ENCODE data around the gene DOK7. TPM values are rescaled to one million over a fixed set of nuclear protein-coding genes. Genes with fewer than 3 reads are reported as not detected.
A peak's percentile ranks its signal among the peaks of the same experiment; 100 is the strongest.

The DOK7 gene
- total RNA-seq, 1 donor from 2014 or later: 0.69 TPM

DNA sequence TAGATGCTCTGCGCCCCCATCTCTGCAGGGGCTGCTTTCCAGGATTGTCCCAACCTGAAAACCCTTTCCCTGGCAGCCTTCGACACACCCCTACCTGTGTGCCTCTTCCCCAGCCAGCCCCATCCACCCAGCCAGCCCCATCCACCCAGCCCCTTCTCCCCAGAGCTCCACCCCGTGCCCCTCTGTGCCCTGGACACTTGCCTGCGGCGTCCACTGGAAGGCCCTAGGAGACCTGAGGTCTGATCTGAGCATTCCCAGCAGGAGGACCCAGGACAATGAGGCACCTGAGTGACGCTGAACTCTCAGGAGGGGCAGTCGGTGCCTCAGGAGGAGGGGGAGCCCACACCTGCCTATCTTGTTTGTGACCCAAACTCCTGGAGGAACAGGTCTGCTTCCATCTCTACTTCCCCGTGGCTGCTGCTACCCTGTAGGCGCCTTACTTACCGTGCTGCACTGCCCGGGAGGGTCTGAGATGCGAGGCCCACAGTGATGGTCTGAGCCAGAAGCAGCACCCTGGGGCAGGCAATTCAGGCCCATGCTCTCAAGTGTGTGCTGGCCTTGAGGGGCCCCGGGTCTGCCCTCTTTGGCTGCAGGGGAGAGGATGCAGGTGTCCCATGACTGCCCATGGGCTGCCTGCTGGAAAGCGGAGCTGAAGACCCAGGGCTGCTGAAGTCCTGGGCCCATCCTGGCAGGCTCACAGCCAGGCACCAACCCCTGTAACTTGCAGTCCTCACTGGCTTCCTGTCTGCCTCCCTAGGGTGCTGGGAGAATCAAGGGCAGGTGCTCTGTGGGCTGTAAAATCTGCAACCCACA lies 64.2 kb downstream of the DOK7 start:
- no peak overlapping the region for H3K27ac Mint-ChIP-seq (ENCODE audit: unreplicated experiment)
- H3K36me3 Mint-ChIP-seq (ENCODE audit: low read depth, unreplicated experiment): peaks cover 13% of the 10 kb centered on the region
- TF ChIP-seq, protein P1, sequence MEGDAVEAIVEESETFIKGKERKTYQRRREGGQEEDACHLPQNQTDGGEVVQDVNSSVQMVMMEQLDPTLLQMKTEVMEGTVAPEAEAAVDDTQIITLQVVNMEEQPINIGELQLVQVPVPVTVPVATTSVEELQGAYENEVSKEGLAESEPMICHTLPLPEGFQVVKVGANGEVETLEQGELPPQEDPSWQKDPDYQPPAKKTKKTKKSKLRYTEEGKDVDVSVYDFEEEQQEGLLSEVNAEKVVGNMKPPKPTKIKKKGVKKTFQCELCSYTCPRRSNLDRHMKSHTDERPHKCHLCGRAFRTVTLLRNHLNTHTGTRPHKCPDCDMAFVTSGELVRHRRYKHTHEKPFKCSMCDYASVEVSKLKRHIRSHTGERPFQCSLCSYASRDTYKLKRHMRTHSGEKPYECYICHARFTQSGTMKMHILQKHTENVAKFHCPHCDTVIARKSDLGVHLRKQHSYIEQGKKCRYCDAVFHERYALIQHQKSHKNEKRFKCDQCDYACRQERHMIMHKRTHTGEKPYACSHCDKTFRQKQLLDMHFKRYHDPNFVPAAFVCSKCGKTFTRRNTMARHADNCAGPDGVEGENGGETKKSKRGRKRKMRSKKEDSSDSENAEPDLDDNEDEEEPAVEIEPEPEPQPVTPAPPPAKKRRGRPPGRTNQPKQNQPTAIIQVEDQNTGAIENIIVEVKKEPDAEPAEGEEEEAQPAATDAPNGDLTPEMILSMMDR (IDR thresholded peaks at IDR 0.05; ENCODE audit: unreplicated experiment): no peak
- H3K4me1 Mint-ChIP-seq (ENCODE audit: unreplicated experiment): peaks cover 7% of the 10 kb centered on the region
- DNase-seq (ENCODE audit: low spot score): no peak
- no peaks in the 10 kb centered on the region for H3K9me3 Mint-ChIP-seq (ENCODE audit: unreplicated experiment)
- H3K4me3 Mint-ChIP-seq (ENCODE audit: unreplicated experiment): no peak overlapping the region
- peaks cover 7% of the 10 kb centered on the region for H3K27me3 Mint-ChIP-seq (ENCODE audit: unreplicated experiment)

DNA sequence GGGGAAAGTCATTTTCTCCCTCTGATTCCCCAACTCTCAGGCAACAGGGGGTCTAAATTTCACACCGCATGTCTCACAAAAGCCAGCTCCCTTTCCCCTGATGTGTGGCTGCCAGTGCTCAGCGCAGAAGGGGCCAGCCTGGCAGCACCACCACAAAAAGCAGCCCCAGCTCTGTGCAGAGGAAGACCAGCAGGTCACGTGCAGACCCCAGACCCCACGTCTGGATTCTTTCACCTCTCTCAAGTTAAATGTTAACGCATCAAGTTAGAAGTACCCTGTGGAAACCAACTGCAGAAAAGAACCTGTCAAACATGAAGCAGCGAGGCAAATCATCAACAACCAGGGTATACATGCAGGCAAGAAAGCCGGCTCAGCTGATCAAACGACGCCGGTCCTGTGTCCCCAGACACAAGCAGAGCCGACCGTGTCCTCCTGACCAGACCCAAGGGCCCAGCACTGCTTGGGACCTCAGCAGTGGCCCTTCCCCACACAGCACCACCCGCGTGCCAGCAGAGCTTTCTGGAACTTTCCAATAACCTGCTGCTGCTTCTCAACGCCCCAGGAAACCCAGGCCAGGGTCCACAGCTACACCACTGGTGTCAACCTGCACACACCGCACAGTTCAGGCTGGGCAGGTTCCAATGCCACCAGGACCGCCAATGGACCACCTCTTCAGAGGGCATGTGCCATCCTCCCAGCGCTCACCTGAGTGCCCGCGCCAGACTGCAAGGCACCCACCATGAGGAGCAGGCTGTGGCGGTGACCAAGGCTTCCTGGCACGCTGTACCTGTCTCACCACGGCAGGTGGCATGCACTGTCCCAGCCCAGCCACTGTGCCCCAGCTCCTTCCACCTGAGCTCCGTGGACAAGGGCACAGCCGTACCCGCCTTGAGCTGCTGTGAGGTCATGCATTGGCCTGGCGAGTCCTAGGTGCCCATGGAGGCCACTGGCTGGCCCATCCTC lies 65.1 kb downstream of the DOK7 start:
- no peak overlapping the region for H3K27ac Mint-ChIP-seq (ENCODE audit: unreplicated experiment)
- DNase-seq (ENCODE audit: low spot score): no peak
- peaks cover 7% of the 10 kb centered on the region for H3K4me1 Mint-ChIP-seq (ENCODE audit: unreplicated experiment)
- no peaks in the 10 kb centered on the region for H3K9me3 Mint-ChIP-seq (ENCODE audit: unreplicated experiment)
- no peak overlapping the region for H3K4me3 Mint-ChIP-seq (ENCODE audit: unreplicated experiment)
- peaks cover 7% of the 10 kb centered on the region for H3K27me3 Mint-ChIP-seq (ENCODE audit: unreplicated experiment)
- peaks cover 13% of the 10 kb centered on the region for H3K36me3 Mint-ChIP-seq (ENCODE audit: low read depth, unreplicated experiment)
- TF ChIP-seq, protein P1 (IDR thresholded peaks at IDR 0.05; ENCODE audit: unreplicated experiment): no peak

DNA sequence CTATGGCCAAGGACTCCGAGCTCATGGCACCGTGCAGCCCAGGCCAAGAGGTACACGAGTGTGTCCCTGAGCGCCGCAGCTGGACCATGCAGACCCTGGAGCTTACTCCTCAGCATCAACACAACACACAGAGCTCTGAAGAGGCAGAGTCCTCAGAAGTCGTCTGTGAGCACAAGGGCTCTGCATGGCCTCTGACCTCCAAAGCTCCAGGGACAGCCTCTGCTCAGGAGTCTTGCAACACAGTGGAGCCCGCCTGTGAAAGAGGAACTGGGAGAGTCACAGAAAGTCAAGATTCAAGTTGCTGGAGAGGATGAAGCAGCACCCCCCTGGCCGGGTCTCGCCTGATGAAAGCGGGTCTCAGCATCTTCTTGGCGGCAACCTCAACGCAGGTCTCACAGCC lies 66.3 kb downstream of the DOK7 start:
- Mint-ChIP-seq H3K9me3 (ENCODE audit: unreplicated experiment) (no peaks in the 10 kb centered on the region), H3K4me3 (ENCODE audit: unreplicated experiment) (no peak overlapping the region), H3K27ac (ENCODE audit: unreplicated experiment) (no peak overlapping the region), H3K4me1 (ENCODE audit: unreplicated experiment) (peaks cover 7% of the 10 kb centered on the region), H3K36me3 (ENCODE audit: low read depth, unreplicated experiment) (peaks cover 13% of the 10 kb centered on the region), H3K27me3 (ENCODE audit: unreplicated experiment) (peaks cover 7% of the 10 kb centered on the region)
- DNase-seq (ENCODE audit: low spot score): no peak
- TF ChIP-seq, protein P1 (IDR thresholded peaks at IDR 0.05; ENCODE audit: unreplicated experiment): no peak

DNA sequence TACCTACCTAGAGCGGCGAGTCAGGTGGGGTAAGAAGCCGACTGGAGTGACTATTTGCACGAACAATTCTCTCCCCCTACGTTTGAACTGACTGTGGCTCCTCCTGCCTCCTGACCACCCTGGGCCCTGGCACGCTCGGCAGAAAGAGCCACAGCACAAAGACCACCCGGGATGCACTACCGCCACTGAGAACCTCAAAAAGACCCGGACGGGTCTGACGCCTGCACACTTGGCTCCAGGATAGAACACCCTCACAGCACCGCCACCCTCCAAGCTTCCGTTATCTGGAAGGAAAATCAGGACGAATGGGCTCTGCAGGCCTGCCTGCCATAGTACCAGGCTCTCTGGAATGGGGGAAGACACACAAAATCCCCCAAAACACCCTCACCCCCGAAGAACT lies 66.9 kb downstream of the DOK7 start:
- Mint-ChIP-seq H3K4me1 (ENCODE audit: unreplicated experiment) (peaks cover 7% of the 10 kb centered on the region), H3K4me3 (ENCODE audit: unreplicated experiment) (peak overlapping the region; percentile 47)
- TF ChIP-seq, protein P1 (IDR thresholded peaks at IDR 0.05; ENCODE audit: unreplicated experiment): no peak

More for the DNA sequence above, 66.9 kb downstream of the DOK7 start:
- peaks cover under 1% of the 10 kb centered on the region for H3K9me3 Mint-ChIP-seq (ENCODE audit: unreplicated experiment)
- no peak for DNase-seq (ENCODE audit: low spot score)
- H3K27me3 Mint-ChIP-seq (ENCODE audit: unreplicated experiment): peaks cover 10% of the 10 kb centered on the region
- peaks cover 10% of the 10 kb centered on the region for H3K36me3 Mint-ChIP-seq (ENCODE audit: low read depth, unreplicated experiment)
- H3K27ac Mint-ChIP-seq (ENCODE audit: unreplicated experiment): no peak overlapping the region

Data from endothelial cell (in vitro differentiated cells).